NCI-H69 (cell line): ENCODE results near the gene CELSR3.
A peak's percentile ranks its signal among the peaks of the same experiment; 100 is the strongest.

Experiments used
- DNase-seq: peaks from one replicate; lab custom pipeline; 2025; lab: John Stamatoyannopoulos, UW

Gene CELSR3

DNA sequence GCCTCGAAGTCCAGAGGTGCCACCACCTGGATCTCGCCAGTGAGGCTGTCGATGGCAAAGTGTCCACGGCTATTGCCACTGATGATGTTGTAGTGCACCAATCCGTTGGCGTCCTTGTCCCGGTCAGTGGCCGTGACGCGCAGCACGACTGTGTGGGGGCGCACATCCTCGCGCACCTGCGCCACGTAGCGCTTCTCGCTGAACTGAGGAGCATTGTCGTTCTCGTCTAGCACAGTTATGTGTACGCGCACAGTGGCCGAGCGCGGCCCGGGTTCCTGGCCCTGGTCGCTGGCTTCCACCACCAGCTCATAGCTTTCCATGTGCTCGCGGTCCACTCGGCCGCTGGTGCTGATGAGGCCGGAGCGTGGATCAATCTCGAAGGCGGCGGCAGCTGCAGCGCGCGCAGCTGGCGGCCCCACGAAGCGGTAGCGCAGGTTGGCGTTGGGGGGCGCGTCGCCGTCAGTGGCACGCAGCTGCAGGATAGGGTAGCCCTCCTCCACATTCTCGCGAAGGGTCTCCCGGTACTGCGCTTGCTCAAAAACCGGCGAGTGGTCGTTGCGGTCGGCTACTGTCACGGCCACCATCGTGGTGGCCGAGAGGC is 1.8 kb downstream of the CELSR3 start:
- DNase-seq, result no peak

DNA sequence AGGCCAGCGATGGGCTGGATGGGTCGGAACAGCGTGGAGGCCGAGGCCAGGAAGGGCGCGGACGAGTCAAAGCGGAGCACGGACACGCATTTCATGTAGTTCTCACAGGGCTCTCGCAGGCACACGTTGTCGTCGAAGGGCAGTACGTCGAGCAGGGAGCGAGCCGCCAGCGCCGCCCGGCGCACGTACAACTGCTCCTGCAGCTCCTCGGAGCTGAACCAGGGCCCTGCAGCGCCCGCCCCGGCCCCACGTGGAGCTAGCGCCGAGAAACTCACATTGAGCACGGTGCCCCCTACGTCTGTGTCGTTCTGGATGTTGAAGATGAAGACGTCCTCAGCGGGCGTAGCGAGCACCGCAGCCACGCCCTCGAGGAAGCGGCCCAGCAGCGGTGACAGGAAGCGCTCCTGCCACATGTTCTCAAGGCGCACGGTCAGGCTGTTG is 5.8 kb downstream of the CELSR3 start:
- DNase-seq, result no peak

DNA sequence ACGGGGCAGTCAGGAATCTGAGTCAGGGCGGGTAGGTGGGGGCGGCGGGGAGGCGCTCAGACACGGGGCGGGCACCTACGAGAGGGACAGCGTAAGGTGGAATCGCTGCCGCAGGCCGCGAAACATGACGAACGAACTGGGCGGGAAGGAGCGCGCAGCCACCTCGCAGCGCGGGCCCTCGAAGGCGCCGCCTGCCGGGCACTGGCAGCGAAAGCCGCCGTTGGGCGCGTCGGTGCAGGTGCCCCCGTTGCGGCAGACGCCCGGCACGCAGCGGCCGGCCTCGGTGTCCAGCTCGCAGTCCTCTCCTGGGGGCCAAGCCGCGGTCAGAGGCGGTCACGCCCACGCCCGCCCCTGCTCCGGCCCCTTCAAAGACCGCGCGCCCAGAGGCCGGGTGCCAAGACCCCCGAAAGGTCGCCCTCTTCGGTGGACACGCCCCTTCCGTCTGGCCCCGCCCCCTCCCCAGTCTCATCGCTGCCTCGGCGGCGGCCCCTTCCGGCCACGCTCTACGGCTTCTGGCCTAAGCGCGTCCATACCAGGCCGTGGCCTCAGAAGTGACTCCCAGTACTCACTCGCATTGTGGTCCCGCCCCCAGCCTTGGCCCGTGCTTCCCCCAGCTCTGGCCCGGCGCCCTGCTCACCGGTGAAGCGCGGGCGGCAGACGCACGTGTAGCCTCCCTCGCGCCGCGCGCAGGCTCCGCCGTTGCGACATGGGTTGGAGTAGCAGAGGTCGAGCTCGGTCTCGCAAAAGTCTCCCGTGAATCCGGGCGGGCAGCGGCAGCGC is 6.4 kb downstream of the CELSR3 start:
- no peak for DNase-seq

DNA sequence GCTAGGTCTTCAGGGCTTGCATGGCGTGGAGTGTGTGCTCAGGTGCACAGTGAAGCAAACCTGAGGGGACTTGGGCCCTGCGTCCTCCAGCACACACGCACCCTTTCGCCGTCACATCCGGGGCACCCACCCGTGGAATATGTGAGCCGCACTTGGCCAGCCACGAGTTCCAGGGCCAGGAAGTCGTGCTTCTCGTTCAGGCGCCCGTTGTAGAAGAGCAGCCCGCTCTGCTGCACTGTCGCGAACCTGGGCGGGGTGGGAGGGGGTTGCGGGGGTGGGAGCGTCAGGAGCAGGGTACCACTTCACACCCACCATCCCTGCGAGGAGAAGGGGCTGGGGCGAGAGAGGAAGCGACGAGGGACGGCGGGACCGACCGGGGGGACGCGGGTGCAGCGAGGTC is 7.1 kb downstream of the CELSR3 start:
- DNase-seq, result no peak

GRCh38 chr3:48655063-48655462 is 7.6 kb downstream of the CELSR3 start:
- no peak for DNase-seq

DNA sequence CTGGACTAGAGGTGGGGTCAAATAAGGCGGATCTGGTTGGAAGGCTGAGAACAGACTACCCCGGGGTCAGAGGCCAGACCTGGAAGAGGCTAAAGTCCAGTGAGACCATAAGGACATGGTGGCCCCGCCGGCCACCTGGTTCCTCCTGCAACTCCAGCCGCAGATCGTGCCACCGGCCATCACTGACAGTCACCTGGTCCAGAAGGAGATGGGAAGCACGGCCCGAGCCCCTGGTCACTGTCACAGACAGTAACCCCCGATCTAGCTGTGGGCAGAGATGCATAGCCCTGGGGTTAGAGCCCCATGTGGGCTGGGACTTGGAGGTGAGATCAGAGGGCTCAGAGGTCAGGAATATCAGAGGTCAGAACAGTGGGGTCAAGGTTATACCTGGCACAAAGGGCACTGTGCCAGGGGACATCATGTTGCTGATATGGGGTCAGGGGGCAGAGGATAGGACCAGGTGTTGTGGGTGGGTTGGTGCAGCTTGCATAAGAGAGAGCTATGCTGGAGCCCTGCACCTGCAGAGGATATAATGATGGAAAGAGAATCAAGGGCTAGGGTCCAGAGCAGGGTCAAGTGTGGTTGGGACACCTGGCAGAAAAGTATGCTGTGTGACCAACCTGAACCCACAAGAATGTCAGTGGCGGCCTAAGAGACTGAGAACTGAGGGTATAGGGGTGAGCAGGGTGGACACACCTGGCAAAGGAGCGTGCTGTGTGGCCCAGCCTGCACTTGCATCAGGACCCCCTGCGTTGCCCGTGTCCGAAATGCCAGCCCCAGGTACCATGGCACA is 9.6 kb downstream of the CELSR3 start:
- no peak for DNase-seq

DNA sequence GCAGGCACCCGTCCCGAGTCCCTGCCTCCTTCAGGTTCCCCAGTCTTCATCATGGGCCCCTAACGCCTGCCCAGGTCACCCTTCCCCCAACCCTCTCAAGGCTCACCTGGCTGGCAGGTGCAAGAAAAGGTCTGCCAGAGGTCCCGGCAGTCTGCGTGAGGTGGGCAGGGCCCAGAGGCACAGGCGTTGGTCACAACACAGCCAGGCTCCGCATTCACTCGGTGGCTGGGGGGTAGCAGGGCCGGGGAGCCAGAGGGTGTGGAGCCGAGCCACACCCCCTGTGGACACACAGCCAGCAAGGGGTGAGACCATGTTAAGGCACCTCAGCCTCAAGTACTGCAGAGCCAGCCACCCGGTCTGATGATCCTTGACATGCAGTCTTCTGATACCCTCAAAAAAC is 10.9 kb downstream of the CELSR3 start:
- DNase-seq, result no peak

DNA sequence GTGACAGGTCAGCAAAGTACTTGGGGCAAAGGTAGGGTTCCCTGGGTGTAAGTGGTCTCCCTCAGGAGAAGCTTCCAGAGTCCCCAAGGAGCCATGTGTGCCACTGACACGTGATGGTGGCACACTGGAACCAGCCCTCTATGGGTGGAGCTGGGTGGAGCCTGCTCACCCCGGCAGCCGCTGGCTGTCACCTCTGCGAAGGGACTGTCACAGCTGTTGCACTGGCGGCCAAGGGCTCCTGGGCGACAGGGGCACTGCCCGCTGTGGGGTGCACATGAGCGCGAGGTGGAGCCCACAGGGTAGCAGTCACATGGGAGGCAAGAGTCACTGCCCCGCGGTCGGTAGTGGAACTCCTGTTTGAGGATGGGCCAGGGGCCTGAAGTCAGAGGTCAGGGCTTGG is 12.0 kb downstream of the CELSR3 start:
- no peak for DNase-seq

DNA sequence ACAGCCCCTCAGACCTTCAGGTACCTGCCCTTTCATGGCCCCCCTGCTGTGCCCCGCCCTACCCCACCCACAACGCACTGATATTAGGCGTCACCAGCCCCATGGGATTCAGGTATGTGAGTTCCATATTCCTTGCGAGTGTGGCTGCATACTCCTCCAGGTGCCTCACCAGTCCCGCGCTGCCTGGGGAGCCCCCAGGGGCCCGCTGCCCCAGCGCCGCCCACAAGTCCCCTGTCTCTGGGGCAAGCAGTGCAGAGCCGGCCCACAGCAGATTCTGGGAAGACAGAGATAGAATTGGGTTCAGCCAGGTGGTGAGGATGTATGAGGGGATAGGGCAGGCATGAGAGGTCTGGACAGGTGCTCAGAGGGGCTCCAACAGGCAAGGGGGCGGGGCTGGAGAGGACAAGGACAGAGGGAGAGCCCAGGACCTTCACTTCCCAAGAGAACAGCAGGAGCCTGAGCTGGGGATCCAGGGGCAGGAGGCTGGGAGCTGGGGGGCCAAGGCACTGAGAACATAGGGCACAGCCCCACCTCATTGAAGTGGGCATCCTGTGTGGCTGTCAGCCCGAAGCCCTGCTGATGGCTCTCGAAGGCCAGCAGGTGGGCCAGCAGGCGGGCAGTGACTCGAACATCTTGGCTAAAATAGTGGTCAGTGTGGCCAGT is 14.4 kb downstream of the CELSR3 start:
- DNase-seq, result no peak

- DNase-seq, result no peak
These were observed 15.0 kb downstream of the CELSR3 start for GRCh38 chr3:48647714-48648113.

DNA sequence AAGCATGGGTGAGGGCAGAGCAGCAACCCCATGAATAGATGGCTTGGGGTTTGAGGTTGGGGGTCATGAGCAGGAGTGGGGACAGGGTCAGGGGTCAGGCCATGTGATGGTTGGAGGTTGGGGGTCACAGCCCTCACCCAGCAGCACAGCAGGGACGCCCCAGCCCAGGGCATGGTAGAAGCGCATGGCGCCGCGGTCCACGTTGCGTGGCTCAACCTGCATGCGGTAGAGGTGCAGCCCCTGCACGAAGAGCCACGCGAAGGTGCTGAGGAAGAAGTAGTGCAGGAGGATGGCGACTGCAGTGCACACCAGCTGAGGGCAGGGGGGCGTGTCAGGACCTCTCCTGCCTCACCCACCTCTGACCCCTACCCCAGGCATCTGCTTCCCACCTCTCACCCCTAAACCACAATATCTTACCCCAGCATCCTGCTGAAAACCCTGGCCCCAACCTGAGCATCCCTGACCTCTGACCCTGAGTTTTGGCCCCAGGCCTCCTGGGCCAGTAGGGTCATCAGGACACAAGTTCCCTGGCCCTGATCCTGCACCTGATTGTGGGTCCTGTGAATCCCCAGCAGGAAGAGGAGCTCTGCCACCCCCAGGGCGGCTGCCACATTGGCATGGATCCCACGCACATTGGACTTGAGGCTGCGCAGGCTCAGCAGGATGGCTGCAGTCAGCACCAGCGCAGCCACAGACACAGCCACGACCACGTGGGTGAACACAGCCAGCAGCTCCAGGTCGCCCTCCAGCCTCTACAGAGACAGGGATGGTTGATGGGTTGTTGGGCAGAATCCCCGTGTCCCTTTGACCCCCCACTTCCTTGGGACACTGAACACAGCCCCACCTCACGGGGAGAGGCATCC is 17.6 kb downstream of the CELSR3 start:
- no peak for DNase-seq

- DNase-seq, result no peak
These were observed 20.1 kb downstream of the CELSR3 start for GRCh38 chr3:48642605-48643004.

- DNase-seq, result no peak
These were observed 21.3 kb downstream of the CELSR3 start for GRCh38 chr3:48641396-48641795.

DNA sequence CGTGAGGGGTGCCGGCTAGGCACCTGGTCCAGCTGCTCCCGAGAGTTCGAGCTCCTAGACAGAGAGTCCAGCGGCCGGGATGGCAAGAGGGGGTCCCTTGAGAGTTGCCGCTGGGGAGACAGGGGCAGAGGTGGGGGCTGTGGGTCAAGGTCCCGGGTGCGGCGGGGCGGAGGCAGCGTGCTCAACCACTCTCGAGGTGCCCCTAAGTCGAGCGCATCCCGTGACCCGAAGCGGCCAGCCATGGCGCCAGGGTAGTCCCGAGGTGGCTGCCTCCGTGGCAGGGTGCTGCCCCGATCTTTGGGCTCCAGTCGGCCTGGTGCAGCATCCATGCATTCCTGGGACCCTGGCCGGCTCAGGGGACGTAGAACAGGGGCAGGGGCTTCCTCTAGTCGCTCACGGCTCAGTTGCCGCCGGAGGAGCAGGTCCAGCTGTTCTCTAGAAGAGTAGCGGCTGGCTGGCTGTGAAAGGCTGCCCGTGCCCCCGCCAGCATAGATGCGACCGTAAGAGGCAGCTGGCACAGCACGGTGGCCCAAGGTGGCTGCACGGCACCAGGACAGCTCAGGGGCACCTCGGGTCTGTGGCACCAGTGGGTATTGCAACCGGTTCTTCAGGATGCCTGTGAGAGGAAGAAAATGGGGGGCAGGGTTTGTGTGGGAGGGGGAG is 22.6 kb downstream of the CELSR3 start:
- no peak for DNase-seq

GRCh38 chr3:48637305-48637704 is 25.4 kb downstream of the CELSR3 start:
- DNase-seq, result no peak

- no peak for DNase-seq
These were observed 26.5 kb downstream of the CELSR3 start for GRCh38 chr3:48636149-48636655.

- peak; percentile 95 for DNase-seq
These were observed 27.3 kb downstream of the CELSR3 start, which contains the start of gene SLC26A6 for GRCh38 chr3:48635222-48636021. TSS of gene SLC26A6 (minus strand) at chr3:48635461. CDS start at chr3:48635393, 68 bp downstream.

GRCh38 chr3:48634661-48635221 is 27.9 kb downstream of the CELSR3 start:
- peak; percentile 44 for DNase-seq

DNA sequence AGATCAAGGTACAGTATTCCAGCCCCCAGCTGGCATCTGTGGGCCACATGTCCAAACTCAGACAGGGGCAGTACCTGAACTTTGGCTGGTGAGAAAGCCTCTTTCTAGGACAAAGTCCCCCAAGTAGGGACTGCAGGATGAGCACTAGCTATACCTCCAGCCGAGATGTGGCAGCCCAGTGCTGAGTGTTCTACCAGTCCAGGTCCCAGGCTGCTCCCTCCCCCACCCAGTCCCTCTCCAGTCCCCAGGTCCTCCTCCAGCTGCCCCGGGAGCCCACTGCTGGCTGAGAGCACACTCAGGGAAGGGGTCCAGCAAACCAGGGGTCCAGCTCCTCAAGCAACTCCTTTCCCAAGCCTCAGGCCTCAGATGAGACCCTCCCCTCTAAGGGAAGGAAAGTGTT is 28.9 kb downstream of the CELSR3 start:
- DNase-seq, result no peak
